ENCODE measurements around the gene DHRS3. TPM values are rescaled to one million over a fixed set of nuclear protein-coding genes. Genes with fewer than 3 reads are reported as not detected.
A peak's percentile ranks its signal among the peaks of the same experiment; 100 is the strongest.

Gene DHRS3
- total RNA-seq, 2 donors from 2014 or later, result 9.2 to 9.8 TPM

- H3K9me3 ChIP-seq (ENCODE audit: control insufficient read depth, low read length), result no peaks in the 10 kb centered on the region
- H3K4me1 Mint-ChIP-seq, result peaks cover 5% of the 10 kb centered on the region
These were observed 75.1 kb downstream of the DHRS3 start for GRCh38 chr1:12542616-12543592.

GRCh38 chr1:12542138-12542465 is 75.9 kb downstream of the DHRS3 start:
- peaks cover 7% of the 10 kb centered on the region for H3K4me1 Mint-ChIP-seq
- no peak overlapping the region for H3K4me3 Mint-ChIP-seq
- TF ChIP-seq CTCF (conservative IDR thresholded peaks at IDR 0.05), result no peak
- H3K27ac Mint-ChIP-seq, result no peak overlapping the region
- 94 to 96% methylated on average over 6 to 9 of the region's 9 CpGs for WGBS, 2 experiments (ENCODE audit: insufficient coverage in 1 of 2, insufficient read length in 1 of 2)
- Histone ChIP-seq H3K4me1 (ENCODE audit: control insufficient read depth, insufficient read depth, low read length) (no peaks in the 10 kb centered on the region), H3K36me3 (ENCODE audit: control insufficient read depth, insufficient read depth, low read length) (no peaks in the 10 kb centered on the region), H3K27me3 (ENCODE audit: control insufficient read depth, insufficient read depth, low read length, poor library complexity, severe bottlenecking) (no peaks in the 10 kb centered on the region), H3K27ac (ENCODE audit: low read depth, low read length) (no peak overlapping the region), H3K9ac (ENCODE audit: extremely low read depth, low read length, poor library complexity, severe bottlenecking) (no peak overlapping the region), H3K4me3 (ENCODE audit: low read length) (no peak overlapping the region), H3K9me3 (ENCODE audit: control insufficient read depth, low read length) (no peaks in the 10 kb centered on the region)
- peaks cover 11% of the 10 kb centered on the region for H3K27me3 Mint-ChIP-seq (ENCODE audit: insufficient read depth)
- H3K36me3 Mint-ChIP-seq (ENCODE audit: low read depth), result no peaks in the 10 kb centered on the region
- H3K9me3 Mint-ChIP-seq, result no peaks in the 10 kb centered on the region
- DNase-seq, result no peak

More at GRCh38 chr1:12542616-12543592, 75.1 kb downstream of the DHRS3 start:
- H3K4me1 ChIP-seq (ENCODE audit: control insufficient read depth, insufficient read depth, low read length), result no peaks in the 10 kb centered on the region
- H3K4me3 ChIP-seq (ENCODE audit: low read length), result no peak overlapping the region
- H3K9me3 Mint-ChIP-seq, result no peaks in the 10 kb centered on the region
- no peak overlapping the region for H3K9ac ChIP-seq (ENCODE audit: extremely low read depth, low read length, poor library complexity, severe bottlenecking)
- no peaks in the 10 kb centered on the region for H3K27me3 ChIP-seq (ENCODE audit: control insufficient read depth, insufficient read depth, low read length, poor library complexity, severe bottlenecking)
- no peak for DNase-seq
- peaks cover 12% of the 10 kb centered on the region for H3K27me3 Mint-ChIP-seq (ENCODE audit: insufficient read depth)
- H3K36me3 Mint-ChIP-seq (ENCODE audit: low read depth), result no peaks in the 10 kb centered on the region
- WGBS, 2 experiments (ENCODE audit: insufficient coverage in 1 of 2, insufficient read length in 1 of 2), result 90 to 92% methylated on average over 6 to 9 of the region's 9 CpGs
- H3K36me3 ChIP-seq (ENCODE audit: control insufficient read depth, insufficient read depth, low read length), result no peaks in the 10 kb centered on the region
- H3K27ac ChIP-seq (ENCODE audit: low read depth, low read length), result no peak overlapping the region
- TF ChIP-seq CTCF (conservative IDR thresholded peaks at IDR 0.05), result no peak
- no peak overlapping the region for H3K4me3 Mint-ChIP-seq
- no peak overlapping the region for H3K27ac Mint-ChIP-seq

- Mint-ChIP-seq H3K9me3 (no peaks in the 10 kb centered on the region), H3K4me1 (peaks cover 7% of the 10 kb centered on the region), H3K36me3 (ENCODE audit: low read depth) (no peaks in the 10 kb centered on the region), H3K27me3 (ENCODE audit: insufficient read depth) (peaks cover 13% of the 10 kb centered on the region), H3K27ac (no peak overlapping the region), H3K4me3 (no peak overlapping the region)
- no peaks in the 10 kb centered on the region for H3K4me1 ChIP-seq (ENCODE audit: control insufficient read depth, insufficient read depth, low read length)
- TF ChIP-seq CTCF (conservative IDR thresholded peaks at IDR 0.05), result no peak
- no peaks in the 10 kb centered on the region for H3K27me3 ChIP-seq (ENCODE audit: control insufficient read depth, insufficient read depth, low read length, poor library complexity, severe bottlenecking)
- H3K36me3 ChIP-seq (ENCODE audit: control insufficient read depth, insufficient read depth, low read length), result no peaks in the 10 kb centered on the region
- H3K9me3 ChIP-seq (ENCODE audit: control insufficient read depth, low read length), result no peaks in the 10 kb centered on the region
- H3K27ac ChIP-seq (ENCODE audit: low read depth, low read length), result no peak overlapping the region
- no peak overlapping the region for H3K9ac ChIP-seq (ENCODE audit: extremely low read depth, low read length, poor library complexity, severe bottlenecking)
- H3K4me3 ChIP-seq (ENCODE audit: low read length), result no peak overlapping the region
- 76 to 85% methylated on average over 8 to 17 of the region's 17 CpGs for WGBS, 2 experiments (ENCODE audit: insufficient coverage in 1 of 2, insufficient read length in 1 of 2)
- peak; percentile 58 for DNase-seq
These were observed 76.5 kb downstream of the DHRS3 start for GRCh38 chr1:12541274-12542137.

Data from endodermal cell (in vitro differentiated cells).